ENCODE measurements around the gene RAP1GAP2.

DNA sequence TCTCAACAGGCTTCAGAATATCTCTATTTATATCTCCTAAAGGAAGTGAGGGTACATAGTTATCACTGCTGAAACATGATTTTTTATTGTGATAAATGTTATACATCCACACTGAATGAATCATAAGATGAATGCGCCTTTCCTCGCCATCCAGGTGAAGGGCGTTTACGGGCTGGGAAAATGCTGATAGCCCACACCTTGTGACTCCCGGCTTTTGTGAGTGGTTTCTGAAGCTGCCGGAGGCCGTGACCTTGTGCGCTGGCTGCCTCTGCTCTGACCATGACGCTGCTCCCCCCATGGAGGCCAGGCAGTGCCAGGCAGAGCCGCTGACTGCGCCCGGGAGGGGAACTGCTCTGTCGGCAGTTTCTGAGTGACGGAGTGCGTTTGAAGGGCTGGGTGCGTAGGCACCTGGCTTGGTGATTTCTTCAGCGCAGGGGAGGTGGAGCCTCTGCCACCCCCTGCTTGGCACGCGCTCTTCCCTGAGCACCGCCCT lies 97.2 kb downstream of the RAP1GAP2 start:
- TF ChIP-seq SIN3A (IDR thresholded peaks at IDR 0.05; ENCODE audit: borderline replicate concordance, low read depth, low read length) (no peak), FOXJ3 (CRISPR knock-in tag; IDR thresholded peaks at IDR 0.05) (no peak), GATA2 (CRISPR knock-in tag; IDR thresholded peaks at IDR 0.05) (no peak), FOXM1 (IDR thresholded peaks at IDR 0.05; ENCODE audit: low read depth) (no peak), POLR2AphosphoS5 (IDR thresholded peaks at IDR 0.05; ENCODE audit: low read depth, low read length) (no peak), EP300 (IDR thresholded peaks at IDR 0.05; ENCODE audit: borderline replicate concordance in 1 of 2, low read depth in 1 of 2, low read length in 1 of 2) (no peak), RXRA (IDR thresholded peaks at IDR 0.05; ENCODE audit: borderline replicate concordance, low read depth) (no peak), RCOR1 (IDR thresholded peaks at IDR 0.05; ENCODE audit: low read length) (no peak), ELF1 (IDR thresholded peaks at IDR 0.05) (no peak), GABPA (IDR thresholded peaks at IDR 0.05; ENCODE audit: low read depth) (no peak), CHD2 (IDR thresholded peaks at IDR 0.05; ENCODE audit: low read length, partially characterized antibody) (no peak), FOSL2 (IDR thresholded peaks at IDR 0.05; ENCODE audit: borderline replicate concordance, low read depth) (no peak)
- TF ChIP-seq, protein P1, sequence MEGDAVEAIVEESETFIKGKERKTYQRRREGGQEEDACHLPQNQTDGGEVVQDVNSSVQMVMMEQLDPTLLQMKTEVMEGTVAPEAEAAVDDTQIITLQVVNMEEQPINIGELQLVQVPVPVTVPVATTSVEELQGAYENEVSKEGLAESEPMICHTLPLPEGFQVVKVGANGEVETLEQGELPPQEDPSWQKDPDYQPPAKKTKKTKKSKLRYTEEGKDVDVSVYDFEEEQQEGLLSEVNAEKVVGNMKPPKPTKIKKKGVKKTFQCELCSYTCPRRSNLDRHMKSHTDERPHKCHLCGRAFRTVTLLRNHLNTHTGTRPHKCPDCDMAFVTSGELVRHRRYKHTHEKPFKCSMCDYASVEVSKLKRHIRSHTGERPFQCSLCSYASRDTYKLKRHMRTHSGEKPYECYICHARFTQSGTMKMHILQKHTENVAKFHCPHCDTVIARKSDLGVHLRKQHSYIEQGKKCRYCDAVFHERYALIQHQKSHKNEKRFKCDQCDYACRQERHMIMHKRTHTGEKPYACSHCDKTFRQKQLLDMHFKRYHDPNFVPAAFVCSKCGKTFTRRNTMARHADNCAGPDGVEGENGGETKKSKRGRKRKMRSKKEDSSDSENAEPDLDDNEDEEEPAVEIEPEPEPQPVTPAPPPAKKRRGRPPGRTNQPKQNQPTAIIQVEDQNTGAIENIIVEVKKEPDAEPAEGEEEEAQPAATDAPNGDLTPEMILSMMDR (IDR thresholded peaks at IDR 0.05) = no peak

All from SK-N-SH (cell line).